Measurements from ENCODE around the gene ADGRG2.

- TF ChIP-seq PPARA (CRISPR knock-in tag; IDR thresholded peaks at IDR 0.05; ENCODE audit: borderline replicate concordance) = no peak
- TF ChIP-seq ZNF70 (CRISPR knock-in tag; IDR thresholded peaks at IDR 0.05) = no peak
- no peak for TF ChIP-seq PATZ1 (CRISPR knock-in tag; IDR thresholded peaks at IDR 0.05; ENCODE audit: borderline replicate concordance)
- no peak for TF ChIP-seq RARB (CRISPR knock-in tag; IDR thresholded peaks at IDR 0.05)
- TF ChIP-seq CSRNP3 (CRISPR knock-in tag; IDR thresholded peaks at IDR 0.05) = no peak
- TF ChIP-seq TCF4 (CRISPR knock-in tag; IDR thresholded peaks at IDR 0.05; ENCODE audit: borderline replicate concordance) = no peak
- no peak for TF ChIP-seq ZFP30 (CRISPR knock-in tag; IDR thresholded peaks at IDR 0.05)
- no peak for TF ChIP-seq ISL1 (CRISPR knock-in tag; IDR thresholded peaks at IDR 0.05)
- no peak for TF ChIP-seq POU6F1 (CRISPR knock-in tag; IDR thresholded peaks at IDR 0.05; ENCODE audit: borderline replicate concordance, low read depth)
- no peak for TF ChIP-seq TSHZ2 (CRISPR knock-in tag; IDR thresholded peaks at IDR 0.05)
- TF ChIP-seq GLIS3 (CRISPR knock-in tag; IDR thresholded peaks at IDR 0.05) = no peak
- no peak for TF ChIP-seq TOX (CRISPR knock-in tag; IDR thresholded peaks at IDR 0.05; ENCODE audit: borderline replicate concordance)
- TF ChIP-seq ZFP3 (CRISPR knock-in tag; IDR thresholded peaks at IDR 0.05) = no peak
- TF ChIP-seq CREB5 (CRISPR knock-in tag; IDR thresholded peaks at IDR 0.05; ENCODE audit: low read depth) = no peak
These were observed 63.2 kb downstream of the ADGRG2 start for GRCh38 chrX:19059067-19059466.

Measured in SK-N-SH treated with all-trans-retinoic acid at 6 μM for 48 hours (cell line).